Measurements from ENCODE around the gene AADAC.
"Not testable (repeated sequence)": the region's sequence is repeated elsewhere in the genome, so short reads cannot be mapped to it uniquely, and the experiment has no call there.

Gene AADAC

DNA sequence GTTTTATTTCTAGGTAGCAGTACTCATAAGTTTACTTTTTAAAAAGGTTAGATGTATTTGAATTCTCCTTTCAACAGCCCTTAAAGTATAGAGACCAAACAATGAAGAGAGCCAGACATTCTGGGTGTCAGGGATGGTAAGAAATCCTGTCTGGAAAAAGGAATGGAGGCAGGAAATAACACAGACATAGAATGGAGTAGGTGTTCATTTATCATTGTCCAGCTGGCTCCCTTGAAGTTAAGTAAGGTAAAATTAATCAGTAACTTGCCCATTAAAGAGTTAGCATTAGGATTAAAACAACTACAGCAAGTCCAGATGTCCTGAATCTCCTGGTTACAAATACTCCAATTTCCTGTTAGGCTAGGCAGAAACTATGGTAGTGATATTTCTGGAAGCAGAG lies 46.0 kb downstream of the AADAC start:
- no peak for DNase-seq

DNA sequence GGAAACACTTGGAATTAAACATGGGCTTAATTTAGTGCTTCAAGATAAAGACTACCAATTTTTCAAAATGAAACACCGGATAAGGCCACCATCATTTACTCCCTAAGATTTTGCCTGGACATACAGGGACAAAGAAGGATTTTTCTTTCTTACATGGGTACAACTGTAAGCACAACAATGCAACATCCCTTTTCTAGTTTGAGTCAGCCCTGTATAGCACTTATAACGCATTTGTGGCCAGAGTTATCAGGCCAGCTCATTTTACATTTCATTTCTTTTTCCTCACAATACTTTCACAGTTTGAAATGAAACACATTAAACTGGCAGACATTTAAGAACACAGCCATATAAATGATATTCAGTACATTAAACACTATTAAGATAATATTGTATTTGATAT lies 49.7 kb downstream of the AADAC start:
- no peak for DNase-seq

DNA sequence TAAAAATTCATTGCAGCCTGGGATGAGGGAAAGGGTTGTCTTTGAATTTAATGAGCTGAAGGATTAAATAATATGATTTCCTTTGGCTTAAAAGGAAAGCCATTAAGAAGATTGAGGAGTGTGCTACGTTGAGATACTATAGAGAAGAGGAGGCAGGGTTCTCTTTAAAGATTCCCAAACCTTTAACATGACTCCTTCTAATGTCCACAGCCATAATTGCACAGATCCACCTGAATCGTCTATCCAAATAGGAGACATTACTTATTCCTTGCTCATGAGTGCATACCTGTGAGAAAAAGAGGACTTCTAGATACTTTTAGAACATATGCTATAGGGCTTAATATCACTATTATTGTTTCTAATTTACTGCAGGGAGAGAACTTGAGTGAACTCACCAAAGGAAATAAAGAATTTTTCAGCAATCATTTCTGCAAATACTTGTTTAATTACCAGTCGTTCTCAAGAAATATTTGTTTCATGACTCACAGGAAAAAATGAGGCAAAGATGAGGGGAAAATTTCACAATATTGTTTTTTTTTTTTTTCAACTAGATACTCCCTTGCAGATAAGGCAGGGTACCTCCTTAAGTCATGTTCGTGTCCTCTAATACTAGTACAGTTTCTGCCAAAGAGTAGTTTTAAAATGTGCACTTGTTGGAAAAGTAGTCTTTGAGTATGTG lies 50.6 kb downstream of the AADAC start:
- DNase-seq, result no peak

DNA sequence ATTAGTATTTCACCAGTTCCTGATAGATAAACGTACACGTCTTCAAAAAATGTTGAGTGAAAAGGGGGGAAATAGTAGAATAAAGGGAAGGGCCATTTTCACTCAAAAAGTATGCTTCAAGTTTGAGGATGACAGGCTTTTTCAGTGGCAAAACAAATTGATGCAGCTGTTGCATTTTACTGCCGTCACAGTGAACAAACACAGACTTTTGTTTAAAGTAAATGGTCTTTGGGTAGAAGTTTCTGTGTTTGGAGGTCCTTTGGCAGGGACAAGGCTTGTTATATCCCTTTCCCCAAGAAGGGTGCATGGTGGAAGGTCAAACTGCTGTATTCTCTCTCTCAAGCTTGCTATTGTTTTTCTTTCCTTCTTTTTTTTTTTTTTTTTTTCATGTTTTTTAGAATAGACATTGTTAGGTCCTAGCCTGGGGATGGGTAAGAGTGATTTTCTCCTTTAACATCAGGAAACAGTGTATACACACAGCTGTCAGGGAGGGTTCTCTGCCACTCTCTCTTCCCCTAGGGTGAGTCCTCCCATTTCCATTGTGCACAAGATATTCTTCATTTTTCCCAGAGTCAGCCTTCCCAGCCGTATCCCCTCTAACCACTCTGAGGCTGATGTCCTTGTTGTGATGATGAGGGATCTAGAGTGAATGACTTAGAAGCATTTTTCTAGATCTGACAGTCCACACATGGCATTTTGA lies 52.9 kb downstream of the AADAC start:
- DNase-seq, result no peak

DNA sequence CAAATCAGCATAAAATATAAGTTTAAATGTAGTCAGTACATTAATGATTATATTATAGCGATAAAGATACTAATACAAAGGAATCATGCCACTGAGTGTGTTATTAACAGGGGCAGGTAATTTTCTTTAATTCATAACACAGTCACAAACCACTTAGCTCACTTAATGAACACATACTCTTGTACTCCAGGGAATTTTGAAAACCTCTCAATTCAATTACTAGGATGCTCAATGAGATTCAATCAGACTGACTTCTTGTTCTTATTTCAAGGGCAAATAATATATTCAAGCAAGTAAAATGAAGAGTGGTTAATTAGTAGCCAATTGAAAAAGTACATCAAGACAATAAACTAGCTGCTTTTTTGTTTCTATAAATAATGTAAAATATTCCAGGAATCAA lies 53.8 kb downstream of the AADAC start:
- no peak for DNase-seq

DNA sequence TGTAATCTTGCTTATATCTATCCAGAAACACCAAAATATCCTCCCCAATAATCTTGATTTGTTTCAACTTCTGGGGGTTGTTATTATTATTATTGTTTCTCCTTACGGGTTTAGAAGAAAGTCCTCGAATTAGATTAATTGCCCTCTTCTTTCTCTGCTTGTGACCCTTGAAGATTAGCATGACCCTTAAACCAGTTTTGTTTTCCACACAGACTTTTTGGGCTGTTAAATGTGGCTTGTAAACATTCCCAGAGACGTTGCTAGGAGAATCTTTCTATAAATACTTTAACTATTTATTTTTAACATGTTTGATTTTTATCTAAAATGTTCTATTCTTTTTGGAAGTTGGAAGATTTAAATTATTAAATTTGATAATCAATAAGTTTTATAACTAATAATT lies 55.3 kb downstream of the AADAC start:
- DNase-seq, result no peak

GRCh38 chr3:151871639-151872468 lies 57.9 kb downstream of the AADAC start:
- no peak for DNase-seq

DNA sequence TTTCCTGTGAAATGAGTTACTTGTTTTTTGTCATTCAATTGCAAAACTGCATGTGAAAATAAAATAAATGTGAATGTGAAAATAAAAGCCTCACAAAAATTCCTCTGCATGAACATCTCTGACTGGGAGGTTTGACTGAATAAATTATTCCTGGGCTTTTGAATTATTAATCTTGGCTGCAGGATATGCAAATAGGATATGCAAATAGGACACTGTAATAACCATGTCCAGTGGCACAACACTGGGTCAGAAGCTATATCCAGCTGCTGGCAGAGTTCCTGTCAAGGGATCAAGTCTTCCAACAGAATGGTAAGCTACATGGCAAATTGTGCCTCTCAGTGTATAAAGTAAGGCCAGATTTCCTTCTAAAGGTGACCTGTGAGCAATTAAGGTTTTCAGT lies 59.5 kb downstream of the AADAC start, which contains the start of gene SUCNR1:
Gene SUCNR1, plus strand, starts transcription at position 246 of the 400 bp plus-strand sequence. CDS start 6,250 bp downstream, outside the sequence.
- no peak for DNase-seq

DNA sequence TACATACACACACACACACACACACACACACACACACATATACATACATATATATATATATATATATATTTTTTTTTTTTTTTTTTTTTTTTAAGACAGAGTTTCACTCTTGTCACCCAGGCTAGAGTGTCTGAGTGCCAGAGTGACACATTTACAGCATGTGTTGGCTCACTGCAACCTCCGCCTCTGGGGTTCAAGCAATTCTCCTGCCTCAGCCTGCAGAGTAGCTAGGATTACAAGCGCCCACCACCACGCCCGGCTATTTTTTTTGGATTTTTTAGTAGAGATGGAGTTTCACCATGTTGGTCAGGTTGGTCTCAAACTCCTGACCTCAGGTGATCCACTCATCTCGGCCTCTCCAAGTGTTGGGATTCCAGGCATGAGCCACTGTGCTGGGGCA lies 60.2 kb downstream of the AADAC start:
- not testable (repeated sequence) for DNase-seq

DNA sequence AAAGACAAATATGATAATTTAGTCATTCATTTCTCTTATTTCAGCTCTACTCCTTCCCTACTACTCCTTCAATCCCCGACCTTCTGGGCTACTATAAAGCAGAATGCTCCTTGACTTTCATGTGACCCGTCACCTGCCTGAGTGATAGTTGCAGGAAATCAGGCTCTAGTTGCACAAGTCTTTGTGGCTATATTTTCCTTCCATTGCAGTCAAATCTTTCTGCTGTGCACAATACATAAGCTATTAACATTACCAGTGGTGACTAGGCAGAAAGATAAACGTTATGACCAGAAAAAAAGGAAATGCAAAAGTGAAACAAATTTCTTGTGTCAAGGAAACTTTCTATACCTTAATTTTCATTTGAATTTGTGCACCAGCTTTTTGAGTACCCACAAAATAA lies 61.8 kb downstream of the AADAC start:
- DNase-seq, result no peak

GRCh38 chr3:151877269-151877668 lies 63.4 kb downstream of the AADAC start:
- DNase-seq, result no peak
